Measurements from ENCODE around the gene PRKAG1. TPM values are rescaled to one million over a fixed set of nuclear protein-coding genes. Genes with fewer than 3 reads are reported as not detected.

Gene PRKAG1
- total RNA-seq, 1 donor from 2014 or later = 58.2 TPM

DNA sequence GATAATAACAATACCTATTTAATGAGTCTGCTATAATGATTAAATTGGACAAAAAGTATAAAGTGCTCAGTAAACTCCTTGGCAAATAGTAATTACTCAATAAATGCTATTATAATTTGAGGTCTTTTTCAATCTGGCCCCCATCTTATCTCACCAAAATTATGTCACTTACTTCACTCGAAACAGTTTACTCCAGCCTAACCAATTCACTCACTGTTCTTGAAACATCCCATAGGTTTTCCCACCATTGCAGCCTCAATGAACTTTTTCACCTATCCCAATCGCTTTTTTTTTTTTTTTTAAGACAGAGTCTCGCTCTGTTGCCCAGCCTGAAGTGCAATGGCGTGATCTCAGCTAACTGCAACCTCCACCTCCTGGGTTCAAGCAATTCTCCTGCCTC lies 17.5 kb upstream of the PRKAG1 start:
- Mint-ChIP-seq H3K4me3 (ENCODE audit: unreplicated experiment) (no peak overlapping the region), H3K9me3 (ENCODE audit: unreplicated experiment) (peaks cover 3% of the 10 kb centered on the region), H3K4me1 (ENCODE audit: low read depth, unreplicated experiment) (peaks cover 2% of the 10 kb centered on the region), H3K27me3 (ENCODE audit: unreplicated experiment) (peaks cover 1% of the 10 kb centered on the region), H3K36me3 (ENCODE audit: unreplicated experiment) (no peaks in the 10 kb centered on the region), H3K27ac (ENCODE audit: unreplicated experiment) (no peak overlapping the region)
- no peak for DNase-seq
- TF ChIP-seq, protein P1, sequence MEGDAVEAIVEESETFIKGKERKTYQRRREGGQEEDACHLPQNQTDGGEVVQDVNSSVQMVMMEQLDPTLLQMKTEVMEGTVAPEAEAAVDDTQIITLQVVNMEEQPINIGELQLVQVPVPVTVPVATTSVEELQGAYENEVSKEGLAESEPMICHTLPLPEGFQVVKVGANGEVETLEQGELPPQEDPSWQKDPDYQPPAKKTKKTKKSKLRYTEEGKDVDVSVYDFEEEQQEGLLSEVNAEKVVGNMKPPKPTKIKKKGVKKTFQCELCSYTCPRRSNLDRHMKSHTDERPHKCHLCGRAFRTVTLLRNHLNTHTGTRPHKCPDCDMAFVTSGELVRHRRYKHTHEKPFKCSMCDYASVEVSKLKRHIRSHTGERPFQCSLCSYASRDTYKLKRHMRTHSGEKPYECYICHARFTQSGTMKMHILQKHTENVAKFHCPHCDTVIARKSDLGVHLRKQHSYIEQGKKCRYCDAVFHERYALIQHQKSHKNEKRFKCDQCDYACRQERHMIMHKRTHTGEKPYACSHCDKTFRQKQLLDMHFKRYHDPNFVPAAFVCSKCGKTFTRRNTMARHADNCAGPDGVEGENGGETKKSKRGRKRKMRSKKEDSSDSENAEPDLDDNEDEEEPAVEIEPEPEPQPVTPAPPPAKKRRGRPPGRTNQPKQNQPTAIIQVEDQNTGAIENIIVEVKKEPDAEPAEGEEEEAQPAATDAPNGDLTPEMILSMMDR (IDR thresholded peaks at IDR 0.05; ENCODE audit: partially characterized antibody, unreplicated experiment) = no peak

DNA sequence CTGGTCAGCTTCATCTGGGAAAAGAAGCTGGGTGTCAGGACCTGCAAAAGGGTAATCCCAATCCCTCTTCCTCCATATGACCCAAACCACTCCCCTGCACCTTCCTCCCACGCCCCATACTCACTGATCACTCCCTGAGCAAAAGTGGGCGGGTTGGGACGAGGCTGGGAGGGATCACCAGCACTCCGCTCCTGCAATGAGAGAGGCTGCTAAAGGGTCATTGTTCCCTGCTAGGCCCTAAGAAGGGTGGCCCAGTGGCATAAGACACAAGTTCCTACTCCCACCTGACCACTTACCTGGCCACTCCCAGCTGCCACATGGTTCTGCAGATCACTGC lies 15.7 kb upstream of the PRKAG1 start:
- no peak overlapping the region for H3K4me3 Mint-ChIP-seq (ENCODE audit: unreplicated experiment)
- H3K4me1 Mint-ChIP-seq (ENCODE audit: low read depth, unreplicated experiment) = peaks cover 2% of the 10 kb centered on the region
- no peaks in the 10 kb centered on the region for H3K36me3 Mint-ChIP-seq (ENCODE audit: unreplicated experiment)
- no peak for DNase-seq
- peaks cover 4% of the 10 kb centered on the region for H3K9me3 Mint-ChIP-seq (ENCODE audit: unreplicated experiment)
- no peak overlapping the region for H3K27ac Mint-ChIP-seq (ENCODE audit: unreplicated experiment)
- H3K27me3 Mint-ChIP-seq (ENCODE audit: unreplicated experiment) = peaks cover 1% of the 10 kb centered on the region
- TF ChIP-seq, protein P1 (IDR thresholded peaks at IDR 0.05; ENCODE audit: partially characterized antibody, unreplicated experiment) = no peak

DNA sequence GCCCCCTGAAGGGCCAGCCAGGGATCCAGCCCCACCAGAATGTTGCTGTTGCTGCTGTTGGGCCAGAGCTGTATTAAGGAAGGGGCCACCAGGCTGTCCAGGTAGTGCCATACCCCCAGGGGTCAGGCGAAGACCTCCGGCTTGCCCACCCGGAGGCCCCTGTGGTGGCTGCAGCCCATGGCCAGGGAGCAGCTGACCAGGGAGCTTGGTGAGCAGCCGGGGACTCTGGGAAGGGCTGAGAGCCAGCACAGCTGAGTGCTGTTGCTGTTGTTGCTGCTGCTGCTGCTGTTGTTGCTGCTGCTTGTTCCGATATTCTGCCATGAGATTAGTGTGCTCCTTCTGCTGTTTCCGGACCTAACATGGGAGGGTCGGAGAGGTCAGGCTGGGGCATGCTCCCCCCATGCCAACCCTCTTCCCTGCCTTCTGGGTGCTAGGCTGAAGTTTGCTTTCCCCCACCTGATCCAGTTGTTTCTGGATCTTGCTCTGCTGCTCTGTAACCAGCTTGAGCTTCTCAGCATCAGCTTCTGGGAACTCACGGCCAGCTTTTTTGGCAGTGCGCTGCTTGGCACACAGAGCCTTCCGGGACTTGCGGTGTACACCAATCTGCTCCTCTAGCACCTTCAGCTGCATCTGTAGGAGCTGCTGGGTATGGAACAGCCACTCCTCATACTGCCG lies 15.2 kb upstream of the PRKAG1 start:
- H3K27me3 Mint-ChIP-seq (ENCODE audit: unreplicated experiment) = peaks cover 1% of the 10 kb centered on the region
- TF ChIP-seq, protein P1 (IDR thresholded peaks at IDR 0.05; ENCODE audit: partially characterized antibody, unreplicated experiment) = no peak
- H3K4me3 Mint-ChIP-seq (ENCODE audit: unreplicated experiment) = no peak overlapping the region
- peaks cover 2% of the 10 kb centered on the region for H3K4me1 Mint-ChIP-seq (ENCODE audit: low read depth, unreplicated experiment)
- H3K36me3 Mint-ChIP-seq (ENCODE audit: unreplicated experiment) = no peaks in the 10 kb centered on the region
- H3K27ac Mint-ChIP-seq (ENCODE audit: unreplicated experiment) = no peak overlapping the region
- H3K9me3 Mint-ChIP-seq (ENCODE audit: unreplicated experiment) = peaks cover 4% of the 10 kb centered on the region
- no peak for DNase-seq

DNA sequence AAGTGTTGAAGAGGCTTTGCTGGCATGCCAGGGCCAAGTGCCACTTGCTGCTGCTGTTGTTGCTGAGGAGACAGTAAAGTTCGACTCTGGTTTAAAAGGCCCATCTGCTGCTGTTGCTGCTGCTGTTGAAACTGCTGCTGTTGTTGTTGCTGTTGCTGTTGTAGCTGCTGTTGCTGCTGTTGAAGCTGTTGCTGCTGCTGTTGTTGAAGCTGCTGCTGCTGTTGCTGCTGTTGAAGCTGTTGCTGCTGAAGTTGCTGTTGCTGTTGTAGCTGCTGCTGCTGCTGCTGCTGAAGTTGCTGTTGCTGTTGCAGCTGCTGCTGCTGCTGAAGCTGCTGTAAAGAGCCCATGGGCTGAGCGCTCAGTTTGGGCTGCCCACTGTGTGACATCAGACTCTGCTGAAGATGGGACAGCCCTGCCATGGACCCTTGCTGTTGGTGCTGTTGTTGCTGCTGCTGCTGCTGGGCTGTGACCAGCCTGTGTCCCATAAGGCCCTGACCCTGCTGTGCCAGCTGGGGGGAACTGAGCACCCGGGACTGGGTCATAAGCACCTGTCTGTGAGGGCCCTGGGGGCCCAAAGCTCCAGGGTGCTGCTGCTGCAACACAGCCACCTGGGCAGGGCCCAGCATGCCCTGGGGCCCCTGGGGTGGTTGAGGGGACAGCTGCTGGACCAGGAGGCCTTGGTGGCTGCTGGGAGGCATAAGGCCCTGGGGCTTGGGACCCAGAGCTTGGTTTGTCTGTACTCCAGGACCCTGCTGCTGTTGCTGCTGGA lies 14.3 kb upstream of the PRKAG1 start:
- Mint-ChIP-seq H3K27me3 (ENCODE audit: unreplicated experiment) (peaks cover 1% of the 10 kb centered on the region), H3K9me3 (ENCODE audit: unreplicated experiment) (peaks cover 4% of the 10 kb centered on the region), H3K27ac (ENCODE audit: unreplicated experiment) (no peak overlapping the region), H3K36me3 (ENCODE audit: unreplicated experiment) (no peaks in the 10 kb centered on the region), H3K4me3 (ENCODE audit: unreplicated experiment) (no peak overlapping the region), H3K4me1 (ENCODE audit: low read depth, unreplicated experiment) (peaks cover 2% of the 10 kb centered on the region)
- TF ChIP-seq, protein P1 (IDR thresholded peaks at IDR 0.05; ENCODE audit: partially characterized antibody, unreplicated experiment) = no peak
- no peak for DNase-seq

DNA sequence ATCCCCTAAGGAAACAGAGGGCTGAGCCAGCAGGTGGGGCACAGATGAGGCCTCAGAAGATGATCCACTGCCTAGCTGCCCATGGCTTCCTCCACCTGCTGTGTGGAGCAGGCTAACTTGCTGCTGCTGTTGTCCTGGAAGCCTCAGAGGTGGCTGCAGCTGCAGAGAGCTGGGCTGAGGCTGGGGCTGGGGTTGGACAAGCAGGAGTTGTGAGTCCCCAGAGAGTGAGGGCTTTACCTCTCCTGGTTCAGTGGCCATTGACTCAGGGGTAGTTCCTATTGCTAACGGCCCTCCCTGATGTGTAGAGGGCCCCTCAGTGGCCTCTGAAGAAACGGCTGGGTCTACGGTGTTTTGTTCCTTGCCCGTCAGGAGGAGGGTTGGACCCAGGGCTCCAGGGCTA lies 13.7 kb upstream of the PRKAG1 start:
- TF ChIP-seq, protein P1 (IDR thresholded peaks at IDR 0.05; ENCODE audit: partially characterized antibody, unreplicated experiment) = no peak
- Mint-ChIP-seq H3K36me3 (ENCODE audit: unreplicated experiment) (no peaks in the 10 kb centered on the region), H3K27ac (ENCODE audit: unreplicated experiment) (no peak overlapping the region), H3K27me3 (ENCODE audit: unreplicated experiment) (peaks cover 1% of the 10 kb centered on the region), H3K4me1 (ENCODE audit: low read depth, unreplicated experiment) (peaks cover 2% of the 10 kb centered on the region), H3K9me3 (ENCODE audit: unreplicated experiment) (peaks cover 7% of the 10 kb centered on the region), H3K4me3 (ENCODE audit: unreplicated experiment) (no peak overlapping the region)
- no peak for DNase-seq

Measured in glutamatergic neuron (in vitro differentiated cells).